IPS DF 4.7 (cell line): ENCODE measurements around the gene SH3YL1.

Experiments used
- DNase-seq: peaks from one replicate; pipeline ENCODE4 v3.0.0-alpha.2; 2013; ENCODE audit warnings: low spot score; ENCODE audit errors: extremely low read depth

SH3YL1 gene

GRCh38 chr2:282371-283263 is 18.8 kb upstream of the SH3YL1 start:
- DNase-seq: no peak

DNA sequence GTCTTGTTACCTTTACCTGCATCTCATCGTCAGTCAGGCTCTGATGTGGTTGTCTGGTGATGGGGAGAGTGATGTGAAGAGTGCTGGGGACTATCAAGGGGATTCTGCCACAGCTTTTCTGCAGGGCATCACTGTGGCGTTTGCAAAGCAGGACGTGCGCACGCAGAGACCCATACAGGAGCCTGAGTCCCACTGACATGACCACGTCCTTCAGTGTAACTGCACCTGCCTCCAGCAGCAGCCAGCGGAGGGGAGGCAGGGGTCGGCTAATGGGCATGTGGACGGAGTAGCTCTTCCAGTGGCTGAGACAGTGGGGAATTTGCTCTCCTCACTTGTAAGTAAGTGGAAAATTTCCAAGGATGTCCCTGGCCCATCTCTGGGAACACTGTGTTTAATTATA is 17.5 kb upstream of the SH3YL1 start:
- DNase-seq: no peak

- DNase-seq: no peak
Observed at GRCh38 chr2:280650-281110, 16.8 kb upstream of the SH3YL1 start.

DNA sequence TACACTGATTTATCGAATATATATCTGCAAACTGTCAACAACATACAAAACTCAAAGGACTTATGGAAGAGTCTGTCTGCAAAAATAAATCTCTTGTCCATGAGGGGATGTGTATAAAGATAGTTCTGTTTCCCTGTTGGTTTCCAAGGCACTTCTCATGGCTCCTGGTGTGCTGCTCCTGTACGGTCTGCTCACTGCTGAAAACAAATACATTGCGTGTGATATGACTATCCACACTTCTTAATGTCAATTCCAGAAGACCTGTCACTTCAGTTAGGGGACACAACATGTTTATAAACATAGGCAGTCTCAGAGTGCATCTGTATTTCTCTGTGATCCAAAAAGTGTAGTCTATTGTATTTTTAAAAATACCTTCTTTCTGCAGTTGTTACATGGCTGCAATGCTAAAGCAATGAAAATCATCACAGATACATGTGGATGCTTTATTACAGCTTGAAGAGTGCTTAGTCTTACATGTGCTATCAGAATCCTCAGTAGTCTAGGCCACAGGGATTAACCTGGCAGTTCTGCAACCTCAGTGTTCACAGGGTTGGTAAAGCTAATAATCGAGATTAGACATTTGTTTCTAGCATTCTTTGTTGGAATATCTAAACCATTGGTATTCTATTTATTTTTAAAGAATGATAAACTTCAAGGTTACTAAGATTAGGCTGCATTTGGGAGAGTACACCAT is 16.3 kb upstream of the SH3YL1 start:
- DNase-seq: no peak

DNA sequence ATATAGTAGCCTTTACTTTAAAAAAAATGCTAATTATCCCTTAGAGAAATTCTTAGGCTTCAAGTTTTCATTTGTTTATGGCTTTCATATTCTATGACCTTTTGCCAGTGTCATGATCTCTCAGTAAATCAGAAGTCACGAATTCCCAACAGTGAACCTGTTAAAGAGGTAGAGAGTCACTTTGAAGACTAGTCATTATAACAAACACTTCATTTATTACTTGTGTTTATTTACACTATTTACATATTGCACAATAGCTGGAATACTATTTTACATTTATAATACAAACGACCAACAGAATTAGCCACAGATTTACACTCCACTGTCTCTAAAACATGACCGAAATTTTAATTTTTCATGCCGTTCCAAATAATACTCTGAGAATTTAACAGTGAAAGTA is 15.5 kb upstream of the SH3YL1 start:
- DNase-seq: no peak

DNA sequence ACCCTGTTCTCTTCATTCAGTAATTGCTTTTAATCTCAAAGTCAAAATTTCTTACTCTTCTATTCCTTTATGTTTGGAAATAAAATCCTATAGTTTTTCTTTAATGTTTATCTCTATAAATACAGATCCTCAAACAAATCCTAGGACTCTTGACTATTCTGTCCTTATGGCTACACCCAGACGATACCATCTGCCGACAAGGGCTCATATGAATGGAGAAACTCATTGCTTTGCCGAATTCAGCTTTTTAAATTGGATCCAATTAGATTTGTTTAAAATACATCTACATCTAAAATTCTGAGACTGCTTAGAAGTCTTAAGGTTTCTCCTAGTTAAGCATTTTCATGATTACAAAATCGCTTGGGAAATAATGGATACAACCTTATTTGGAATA is 15.1 kb upstream of the SH3YL1 start:
- no peak for DNase-seq

GRCh38 chr2:278312-278926 is 14.6 kb upstream of the SH3YL1 start:
- DNase-seq: no peak

GRCh38 chr2:275466-275865 is 11.6 kb upstream of the SH3YL1 start:
- no peak for DNase-seq

DNA sequence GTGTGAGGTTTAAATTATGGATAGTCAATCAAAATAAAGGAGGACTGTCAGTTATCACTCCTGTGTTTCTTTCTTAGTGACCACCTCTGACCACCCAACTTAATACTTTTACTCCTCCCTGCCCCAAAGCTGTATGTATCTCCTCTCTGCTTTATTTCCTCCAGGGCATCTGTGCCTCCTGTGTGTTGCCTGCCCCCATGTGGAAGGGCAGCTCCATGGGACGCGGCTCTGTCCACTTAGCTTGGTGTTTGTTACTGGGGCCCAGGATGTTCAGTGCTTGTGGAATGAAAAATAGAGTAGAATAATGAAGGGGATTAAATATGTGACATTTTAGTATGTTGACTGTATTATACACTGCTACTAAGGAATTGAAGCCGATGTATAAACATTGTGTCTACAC is 10.7 kb upstream of the SH3YL1 start:
- no peak for DNase-seq

DNA sequence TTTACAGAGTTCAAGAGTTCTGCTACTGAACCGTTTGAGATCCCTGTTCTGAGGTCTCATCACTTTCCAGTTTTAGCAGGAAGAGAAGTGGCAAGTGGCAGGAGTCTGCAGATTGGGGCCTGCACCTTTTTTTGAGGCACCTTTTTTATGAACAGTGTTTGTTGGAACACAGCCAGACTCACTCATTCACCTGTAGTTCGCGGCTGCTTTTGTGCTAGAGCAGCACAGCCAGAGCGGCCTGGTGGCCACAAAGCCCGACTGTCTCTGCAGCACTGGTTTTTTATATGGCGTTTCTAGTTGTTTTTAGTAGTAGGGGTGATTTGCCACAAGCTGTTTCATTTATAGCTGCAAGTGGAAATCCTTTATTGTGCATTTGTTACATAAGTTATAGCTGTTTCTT is 9.5 kb upstream of the SH3YL1 start:
- no peak for DNase-seq

DNA sequence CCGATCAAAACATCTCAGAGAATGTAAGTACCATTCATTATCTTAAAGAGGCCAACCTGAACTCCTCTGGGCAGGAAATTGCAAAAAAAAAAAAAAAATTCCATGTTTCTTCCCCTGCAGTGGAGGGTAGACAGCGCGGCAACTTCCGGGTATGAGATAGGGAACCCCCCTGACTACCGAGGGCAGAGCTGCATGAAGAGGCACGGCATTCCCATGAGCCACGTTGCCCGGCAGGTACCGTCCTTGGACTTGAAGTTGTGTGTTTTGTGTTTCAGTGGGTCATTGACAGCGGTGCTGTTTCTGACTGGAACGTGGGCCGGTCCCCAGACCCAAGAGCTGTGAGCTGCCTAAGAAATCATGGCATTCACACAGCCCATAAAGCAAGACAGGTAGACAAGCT is 8.1 kb upstream of the SH3YL1 start:
- DNase-seq: no peak

DNA sequence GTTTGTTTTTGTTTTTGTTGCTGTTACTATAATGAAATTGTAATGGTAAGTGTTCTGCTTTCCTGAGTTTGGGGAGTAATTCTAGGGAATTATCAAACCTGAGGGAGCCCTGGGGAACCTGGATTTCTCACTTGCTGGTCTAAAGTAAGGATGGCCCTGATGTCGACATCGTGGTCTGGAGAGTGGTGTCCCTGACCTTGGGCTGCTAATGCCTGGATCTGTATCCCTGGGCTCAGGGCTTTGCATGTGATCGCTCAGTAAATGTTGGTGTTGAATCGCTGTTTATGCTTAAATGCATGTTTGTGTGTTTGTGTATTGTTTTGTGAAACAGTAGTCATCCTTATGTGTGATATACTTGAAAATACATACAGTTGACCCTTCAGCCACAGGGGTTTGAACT is 7.0 kb upstream of the SH3YL1 start:
- DNase-seq: no peak

DNA sequence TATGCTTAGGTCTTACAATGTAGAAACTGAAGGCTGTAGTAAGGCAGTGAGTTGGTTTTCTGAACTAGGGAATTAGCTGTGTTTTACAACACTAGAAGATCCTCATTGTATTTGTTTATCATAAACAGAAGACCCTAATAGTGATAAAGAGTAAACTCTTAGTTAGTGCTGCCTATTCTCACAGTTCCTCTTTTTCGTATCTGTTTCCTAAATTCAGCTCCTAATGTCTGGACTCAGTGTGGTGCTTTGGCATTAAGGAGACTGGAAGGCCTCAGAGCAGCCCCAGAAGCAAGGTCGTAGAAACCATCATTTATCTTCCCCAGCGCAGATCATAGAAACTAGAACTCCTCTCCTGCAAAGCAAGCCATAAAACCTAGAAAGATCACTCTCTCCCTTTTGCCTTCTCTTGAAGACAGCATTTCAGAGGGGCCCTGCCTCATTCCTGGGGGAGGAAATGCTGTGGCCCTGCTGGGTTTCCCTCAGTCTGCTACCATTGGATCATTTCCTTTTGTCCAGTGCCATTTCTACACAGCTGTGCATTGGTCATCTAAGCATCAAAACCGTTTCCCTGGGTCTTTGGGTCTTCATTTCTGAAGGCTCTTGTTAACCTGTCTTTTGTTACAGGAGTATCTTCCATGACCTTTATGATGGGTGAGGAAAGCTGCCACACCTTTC is 5.7 kb upstream of the SH3YL1 start:
- no peak for DNase-seq

GRCh38 chr2:268323-268722 is 4.5 kb upstream of the SH3YL1 start:
- DNase-seq: no peak

DNA sequence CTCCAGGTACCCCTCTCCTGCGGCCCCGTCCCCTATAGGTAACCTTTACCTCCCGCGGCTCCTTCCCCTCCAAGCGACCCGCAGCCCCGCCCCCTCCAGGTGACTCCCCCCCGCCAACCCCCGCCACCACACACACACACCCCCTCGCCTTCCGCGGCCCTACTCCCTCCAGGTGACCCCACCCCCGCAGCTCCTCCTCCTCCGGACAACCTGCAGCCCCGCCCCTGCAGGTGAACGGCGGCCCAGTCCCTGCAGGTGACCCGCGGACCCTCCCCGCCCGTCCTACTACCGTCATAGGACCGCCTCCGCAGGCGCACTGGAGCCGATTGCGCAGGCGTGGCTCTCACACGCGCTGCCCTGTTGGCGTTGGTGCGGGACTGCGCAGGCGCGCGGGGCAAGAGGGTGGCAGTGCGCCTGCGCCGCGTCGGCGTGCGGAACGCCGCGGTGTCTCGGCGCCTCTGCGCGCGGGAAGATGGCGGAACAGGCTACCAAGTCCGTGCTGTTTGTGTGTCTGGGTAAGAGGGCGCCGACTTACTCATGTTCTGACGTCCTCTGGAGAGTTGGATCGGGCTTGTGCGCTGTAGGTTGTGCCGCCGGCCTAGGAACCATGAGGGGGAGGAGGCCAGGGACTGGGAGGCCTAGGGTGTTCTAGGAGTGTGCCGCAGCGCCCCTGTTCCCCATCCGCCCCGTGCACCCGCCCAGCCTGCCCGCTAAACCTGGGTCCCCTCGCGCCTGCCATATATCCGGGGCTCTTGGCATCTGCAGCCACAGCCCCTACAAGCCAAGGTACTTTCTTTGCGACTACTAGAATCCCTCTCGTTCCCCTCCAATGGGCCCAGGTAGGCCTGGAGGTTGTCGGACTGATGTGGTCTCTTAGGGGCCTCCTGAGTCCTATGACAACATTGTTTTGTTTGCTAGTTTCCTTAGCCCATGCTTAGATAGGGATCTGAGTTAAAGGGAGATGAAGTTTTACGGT is 949 bp upstream of the SH3YL1 start, which contains the start of gene ACP1:
ACP1 (plus strand) TSS at position 455 of the 976 bp plus-strand sequence; CDS start at position 473, 18 bp downstream.
- DNase-seq: peak; percentile 80

GRCh38 chr2:263022-263738 is 652 bp downstream of the SH3YL1 start:
- DNase-seq: no peak

- no peak for DNase-seq
Observed at GRCh38 chr2:262117-262516, 1.7 kb downstream of the SH3YL1 start.

- DNase-seq: no peak
Observed at GRCh38 chr2:260507-261161, 3.2 kb downstream of the SH3YL1 start.

DNA sequence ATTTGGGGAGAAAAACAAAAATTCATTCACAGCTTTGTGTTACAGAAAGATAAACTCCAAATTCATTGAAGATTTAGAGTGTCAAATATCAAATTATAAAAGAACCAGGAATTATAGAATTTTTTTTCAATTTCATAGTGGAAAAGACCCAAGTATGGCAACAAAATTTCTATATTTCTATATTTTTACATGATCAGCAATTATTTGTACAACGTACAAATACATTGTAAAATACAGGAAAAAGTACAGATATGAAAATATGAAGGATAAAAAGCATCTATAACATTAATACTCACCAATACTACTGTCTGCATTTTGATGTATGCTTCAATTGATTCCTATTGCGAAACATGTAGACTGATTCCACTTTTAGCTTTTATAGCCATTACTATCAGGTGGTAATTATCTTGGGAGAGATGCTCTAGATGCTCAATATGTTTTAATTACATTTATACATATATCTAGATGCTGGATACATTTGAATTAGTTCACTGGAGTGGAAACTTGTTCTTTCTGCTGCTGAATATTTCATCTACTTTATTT is 4.0 kb downstream of the SH3YL1 start:
- no peak for DNase-seq
